ENCODE data around the gene COL26A1.

DNA sequence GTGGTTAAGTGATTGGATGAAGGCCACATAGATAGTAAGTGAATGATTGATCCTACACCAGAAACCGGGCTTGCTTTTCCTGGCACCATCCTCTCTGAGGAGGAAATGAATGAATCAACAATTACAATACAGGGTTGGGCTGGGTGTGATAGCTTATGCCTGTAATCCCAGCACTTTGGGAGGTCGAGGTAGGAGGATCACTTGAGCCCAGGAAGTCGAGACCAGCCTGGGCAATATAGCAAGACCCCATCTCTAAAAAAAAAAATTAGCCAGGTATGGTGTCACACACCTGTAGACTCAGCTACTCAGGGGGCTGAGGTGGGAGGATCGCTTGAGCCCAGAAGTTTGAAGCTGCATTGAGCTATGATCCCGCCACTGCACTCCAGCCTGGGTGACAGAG lies 111.5 kb downstream of the COL26A1 start:
- TF ChIP-seq EZH2 (IDR thresholded peaks at IDR 0.05; ENCODE audit: low read length, unreplicated experiment) = no peak
- TF ChIP-seq, protein P1, sequence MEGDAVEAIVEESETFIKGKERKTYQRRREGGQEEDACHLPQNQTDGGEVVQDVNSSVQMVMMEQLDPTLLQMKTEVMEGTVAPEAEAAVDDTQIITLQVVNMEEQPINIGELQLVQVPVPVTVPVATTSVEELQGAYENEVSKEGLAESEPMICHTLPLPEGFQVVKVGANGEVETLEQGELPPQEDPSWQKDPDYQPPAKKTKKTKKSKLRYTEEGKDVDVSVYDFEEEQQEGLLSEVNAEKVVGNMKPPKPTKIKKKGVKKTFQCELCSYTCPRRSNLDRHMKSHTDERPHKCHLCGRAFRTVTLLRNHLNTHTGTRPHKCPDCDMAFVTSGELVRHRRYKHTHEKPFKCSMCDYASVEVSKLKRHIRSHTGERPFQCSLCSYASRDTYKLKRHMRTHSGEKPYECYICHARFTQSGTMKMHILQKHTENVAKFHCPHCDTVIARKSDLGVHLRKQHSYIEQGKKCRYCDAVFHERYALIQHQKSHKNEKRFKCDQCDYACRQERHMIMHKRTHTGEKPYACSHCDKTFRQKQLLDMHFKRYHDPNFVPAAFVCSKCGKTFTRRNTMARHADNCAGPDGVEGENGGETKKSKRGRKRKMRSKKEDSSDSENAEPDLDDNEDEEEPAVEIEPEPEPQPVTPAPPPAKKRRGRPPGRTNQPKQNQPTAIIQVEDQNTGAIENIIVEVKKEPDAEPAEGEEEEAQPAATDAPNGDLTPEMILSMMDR (conservative IDR thresholded peaks at IDR 0.05; ENCODE audit: low read depth, low read length) = no peak

All from PC-3 (cell line).